ENCODE measurements around the gene LACC1.

DNA sequence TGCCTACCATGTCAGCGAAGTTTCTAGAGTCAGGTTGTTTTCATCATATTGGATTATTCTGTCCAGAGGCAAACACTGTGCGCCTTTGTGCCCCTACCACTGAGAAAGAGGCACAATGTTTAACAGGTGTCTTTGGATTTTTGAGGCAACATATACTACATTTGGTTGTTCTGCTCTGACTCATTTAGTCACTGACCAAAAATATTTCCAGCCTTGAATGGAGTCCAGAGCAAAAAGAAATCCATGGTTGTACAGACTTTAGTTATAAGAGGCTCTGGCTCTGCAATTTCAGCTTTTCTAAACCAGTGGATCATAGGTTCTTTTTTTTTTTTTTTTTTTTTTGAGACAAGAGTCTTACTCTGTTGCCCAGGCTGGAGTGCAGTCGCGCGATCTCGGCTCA is 35.7 kb downstream of the LACC1 start:
- TF ChIP-seq, protein P1, sequence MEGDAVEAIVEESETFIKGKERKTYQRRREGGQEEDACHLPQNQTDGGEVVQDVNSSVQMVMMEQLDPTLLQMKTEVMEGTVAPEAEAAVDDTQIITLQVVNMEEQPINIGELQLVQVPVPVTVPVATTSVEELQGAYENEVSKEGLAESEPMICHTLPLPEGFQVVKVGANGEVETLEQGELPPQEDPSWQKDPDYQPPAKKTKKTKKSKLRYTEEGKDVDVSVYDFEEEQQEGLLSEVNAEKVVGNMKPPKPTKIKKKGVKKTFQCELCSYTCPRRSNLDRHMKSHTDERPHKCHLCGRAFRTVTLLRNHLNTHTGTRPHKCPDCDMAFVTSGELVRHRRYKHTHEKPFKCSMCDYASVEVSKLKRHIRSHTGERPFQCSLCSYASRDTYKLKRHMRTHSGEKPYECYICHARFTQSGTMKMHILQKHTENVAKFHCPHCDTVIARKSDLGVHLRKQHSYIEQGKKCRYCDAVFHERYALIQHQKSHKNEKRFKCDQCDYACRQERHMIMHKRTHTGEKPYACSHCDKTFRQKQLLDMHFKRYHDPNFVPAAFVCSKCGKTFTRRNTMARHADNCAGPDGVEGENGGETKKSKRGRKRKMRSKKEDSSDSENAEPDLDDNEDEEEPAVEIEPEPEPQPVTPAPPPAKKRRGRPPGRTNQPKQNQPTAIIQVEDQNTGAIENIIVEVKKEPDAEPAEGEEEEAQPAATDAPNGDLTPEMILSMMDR (IDR thresholded peaks at IDR 0.05; ENCODE audit: low read depth, low read length, poor library complexity, severe bottlenecking) = no peak
- TF ChIP-seq EZH2phosphoT487 (IDR thresholded peaks at IDR 0.05; ENCODE audit: borderline replicate concordance, low read length) = no peak
